NOMO-1 (cell line): ENCODE measurements around the gene ISYNA1.

Experiments used
- DNase-seq, 2 experiments: peaks; one replicate each; lab custom pipeline; 2025; ENCODE audit not compliant: unreplicated experiment in 2 of 2; lab: John Stamatoyannopoulos, UW

Gene ISYNA1

GRCh38 chr19:18397242-18398202 is 40.4 kb downstream of the ISYNA1 start, which contains the start of gene LRRC25:
LRRC25 (minus strand) TSS chr19:18397622; CDS start chr19:18396963, 659 bp downstream.
- peak; percentile 95 to 96 for DNase-seq

GRCh38 chr19:18396471-18397241 is 41.3 kb downstream of the ISYNA1 start:
- no peak for DNase-seq

DNA sequence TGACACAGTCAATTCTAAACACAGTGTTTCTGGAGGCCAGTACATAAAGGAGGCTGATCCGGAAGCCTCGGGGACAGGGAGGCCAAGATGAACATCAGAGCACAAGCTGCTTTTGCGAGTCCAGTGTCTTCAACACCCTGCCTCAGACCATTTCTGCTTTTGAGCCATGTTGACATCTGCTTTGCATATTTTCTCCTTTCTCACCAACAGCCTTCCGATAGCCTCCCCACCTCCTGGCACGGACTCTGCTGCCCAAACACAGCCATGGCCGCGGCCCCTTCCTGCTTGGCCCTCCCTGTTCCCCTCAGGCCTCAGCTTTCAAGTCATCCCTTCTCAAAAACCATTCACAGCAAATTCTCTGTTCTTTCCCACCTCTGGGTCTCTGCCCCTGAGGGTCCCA is 44.1 kb downstream of the ISYNA1 start:
- peak; percentile 30 to 55 for DNase-seq

DNA sequence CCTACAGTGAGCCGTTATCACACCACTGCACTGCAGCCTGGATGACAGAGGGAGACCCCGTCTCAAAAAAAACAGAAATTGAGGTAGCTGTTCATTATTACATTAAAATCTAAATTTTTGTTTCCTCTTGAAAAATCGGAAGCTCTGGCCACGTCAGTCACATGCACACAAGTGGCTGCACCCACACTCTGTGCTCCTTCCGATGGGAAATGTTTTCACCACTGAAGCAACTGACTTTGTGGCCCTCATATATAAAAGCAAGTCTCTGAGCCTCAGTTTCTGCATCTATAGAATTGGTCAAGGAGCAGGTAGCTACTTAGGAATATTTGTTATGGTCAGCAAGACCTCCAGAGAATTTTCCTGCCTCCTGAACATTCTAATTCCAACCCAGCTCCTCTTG is 45.0 kb downstream of the ISYNA1 start:
- no peak for DNase-seq

DNA sequence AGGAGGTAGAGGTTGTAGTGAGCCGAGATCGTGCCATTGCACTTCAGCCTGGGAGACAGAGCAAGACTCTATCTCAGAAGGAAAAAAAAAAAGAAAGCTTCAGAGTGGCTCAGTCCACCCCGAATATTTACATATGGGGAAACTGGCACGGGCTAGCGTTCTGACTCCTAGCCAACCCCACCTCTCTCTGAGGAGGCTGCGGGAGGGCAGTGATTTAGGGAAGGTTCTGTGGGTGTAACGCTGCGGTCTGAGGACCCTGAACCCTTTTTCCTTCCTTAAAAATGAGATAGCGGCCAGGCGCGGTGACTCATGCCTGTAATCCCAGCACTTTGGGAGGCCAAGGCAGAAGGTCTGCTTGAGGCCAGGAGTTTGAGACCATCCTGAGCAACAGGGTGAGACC is 45.5 kb downstream of the ISYNA1 start:
- DNase-seq: peak; percentile 77 to 80

DNA sequence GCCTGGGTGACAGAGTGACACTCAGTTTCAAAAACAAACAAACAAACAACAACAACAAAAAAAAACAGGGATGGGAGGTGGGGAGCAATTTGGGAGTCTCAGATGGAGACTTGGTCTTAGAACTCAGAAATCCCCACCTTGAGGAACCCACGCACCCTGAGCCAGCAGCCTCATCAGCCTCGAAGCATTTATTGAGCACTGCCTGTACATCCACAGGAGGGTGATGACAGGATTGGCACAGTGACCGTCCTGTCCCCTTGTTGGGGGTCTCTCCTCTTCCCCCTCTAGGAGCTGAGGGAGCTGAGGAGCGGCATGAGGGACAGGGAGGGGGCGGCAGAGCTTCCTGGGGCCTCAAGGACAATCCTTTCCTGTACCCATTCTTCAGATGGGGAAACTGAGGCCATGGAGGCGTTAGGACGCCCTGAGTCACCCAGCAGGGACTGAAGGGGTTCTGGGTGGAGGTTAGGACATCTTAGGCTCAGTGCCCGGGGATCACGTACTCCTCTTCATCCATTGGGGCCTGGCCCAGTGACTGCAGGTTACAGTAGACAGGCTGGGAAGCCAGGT is 46.3 kb downstream of the ISYNA1 start:
- no peak for DNase-seq

GRCh38 chr19:18390065-18390907 is 47.6 kb downstream of the ISYNA1 start:
- no peak for DNase-seq

DNA sequence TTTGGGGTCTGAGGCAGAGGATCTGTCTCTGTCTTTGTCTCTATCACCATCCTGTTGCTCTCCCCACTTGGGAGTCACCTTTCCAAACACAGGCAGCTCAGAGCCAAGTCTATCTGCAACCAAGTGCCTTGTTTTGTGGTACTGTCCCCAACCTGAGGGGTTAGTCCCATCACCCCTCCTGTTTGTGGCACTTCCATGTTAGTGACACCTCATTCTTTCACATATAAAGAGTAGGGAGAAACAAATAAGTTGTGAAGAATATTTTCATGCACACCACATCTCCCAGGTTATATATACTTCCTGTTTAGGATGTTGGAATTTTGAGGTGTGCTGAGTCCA is 48.2 kb downstream of the ISYNA1 start:
- no peak for DNase-seq

DNA sequence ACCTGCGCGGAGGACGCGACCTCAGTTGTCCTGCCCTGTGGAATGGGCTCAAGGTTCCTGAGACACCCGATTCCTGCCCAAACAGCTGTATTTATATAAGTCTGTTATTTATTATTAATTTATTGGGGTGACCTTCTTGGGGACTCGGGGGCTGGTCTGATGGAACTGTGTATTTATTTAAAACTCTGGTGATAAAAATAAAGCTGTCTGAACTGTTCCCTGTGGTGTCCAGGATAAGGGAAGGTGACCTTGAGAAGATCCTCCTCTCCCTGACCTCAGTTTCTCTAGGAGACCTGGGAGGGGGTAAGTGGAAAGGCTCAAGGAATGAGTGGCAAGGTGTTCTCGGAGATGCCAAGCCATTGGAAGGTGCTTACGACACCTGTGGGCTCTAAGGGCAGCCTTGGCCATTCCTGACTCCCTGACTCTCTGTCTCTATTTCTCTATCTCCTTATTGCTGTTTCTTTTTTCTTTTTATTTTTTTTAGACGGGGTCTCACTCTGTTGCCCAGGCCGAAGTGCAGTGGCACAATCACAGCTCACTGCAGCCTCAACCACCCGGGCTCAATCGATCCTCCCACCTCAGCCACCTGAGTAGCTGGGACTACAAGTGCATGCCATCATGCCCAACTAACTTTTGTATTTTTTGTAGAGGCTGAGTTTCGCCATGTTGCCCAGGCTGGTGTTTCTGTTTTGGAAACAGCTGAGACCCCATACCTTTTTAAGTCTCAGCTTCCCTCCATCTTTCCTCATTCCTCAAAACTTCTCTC is 48.8 kb downstream of the ISYNA1 start:
- DNase-seq: no peak

DNA sequence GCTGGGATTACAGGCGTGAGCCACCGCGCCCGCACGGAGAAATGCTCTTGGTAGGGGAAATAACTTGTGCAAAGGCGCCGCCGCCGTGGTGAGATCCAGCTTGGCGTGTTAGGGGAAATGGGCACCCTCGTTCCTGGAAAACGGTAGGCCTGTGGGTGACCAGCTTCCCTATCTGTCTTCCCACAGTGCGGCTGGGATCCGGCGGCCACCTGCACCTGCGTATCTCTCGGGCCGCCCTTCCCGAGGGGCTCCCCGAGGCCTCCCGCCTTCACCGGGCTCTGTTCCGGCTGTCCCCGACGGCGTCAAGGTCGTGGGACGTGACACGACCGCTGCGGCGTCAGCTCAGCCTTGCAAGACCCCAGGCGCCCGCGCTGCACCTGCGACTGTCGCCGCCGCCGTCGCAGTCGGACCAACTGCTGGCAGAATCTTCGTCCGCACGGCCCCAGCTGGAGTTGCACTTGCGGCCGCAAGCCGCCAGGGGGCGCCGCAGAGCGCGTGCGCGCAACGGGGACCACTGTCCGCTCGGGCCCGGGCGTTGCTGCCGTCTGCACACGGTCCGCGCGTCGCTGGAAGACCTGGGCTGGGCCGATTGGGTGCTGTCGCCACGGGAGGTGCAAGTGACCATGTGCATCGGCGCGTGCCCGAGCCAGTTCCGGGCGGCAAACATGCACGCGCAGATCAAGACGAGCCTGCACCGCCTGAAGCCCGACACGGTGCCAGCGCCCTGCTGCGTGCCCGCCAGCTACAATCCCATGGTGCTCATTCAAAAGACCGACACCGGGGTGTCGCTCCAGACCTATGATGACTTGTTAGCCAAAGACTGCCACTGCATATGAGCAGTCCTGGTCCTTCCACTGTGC is 49.6 kb downstream of the ISYNA1 start:
- peak; percentile 70 to 88 for DNase-seq

- DNase-seq: no peak
Observed at GRCh38 chr19:18386543-18387271, 51.2 kb downstream of the ISYNA1 start.

DNA sequence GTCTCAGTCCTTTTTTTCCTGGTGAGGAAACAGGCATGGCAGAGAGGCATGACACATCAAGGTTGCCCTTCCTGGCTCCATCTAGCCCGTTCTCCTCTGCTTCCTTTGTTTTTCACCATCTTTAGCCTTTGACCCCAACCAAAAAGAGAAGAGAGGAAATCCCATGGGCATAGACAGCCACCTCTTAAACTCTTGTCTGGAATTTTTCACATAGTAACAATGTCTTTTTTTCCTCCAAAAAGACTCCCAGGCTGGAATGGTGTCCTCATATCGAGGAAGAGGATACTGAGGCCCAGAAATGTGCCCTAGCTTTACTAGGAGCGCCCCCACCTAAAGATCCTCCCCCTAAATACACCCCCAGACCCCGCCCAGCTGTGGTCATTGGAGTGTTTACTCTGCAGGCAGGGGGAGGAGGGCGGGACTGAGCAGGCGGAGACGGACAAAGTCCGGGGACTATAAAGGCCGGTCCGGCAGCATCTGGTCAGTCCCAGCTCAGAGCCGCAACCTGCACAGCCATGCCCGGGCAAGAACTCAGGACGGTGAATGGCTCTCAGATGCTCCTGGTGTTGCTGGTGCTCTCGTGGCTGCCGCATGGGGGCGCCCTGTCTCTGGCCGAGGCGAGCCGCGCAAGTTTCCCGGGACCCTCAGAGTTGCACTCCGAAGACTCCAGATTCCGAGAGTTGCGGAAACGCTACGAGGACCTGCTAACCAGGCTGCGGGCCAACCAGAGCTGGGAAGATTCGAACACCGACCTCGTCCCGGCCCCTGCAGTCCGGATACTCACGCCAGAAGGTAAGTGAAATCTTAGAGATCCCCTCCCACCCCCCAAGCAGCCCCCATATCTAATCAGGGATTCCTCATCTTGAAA is 52.0 kb downstream of the ISYNA1 start, which contains the start of gene GDF15:
GDF15 (plus strand) TSS at position 484 of the 868 bp plus-strand sequence; CDS start at position 516, 32 bp downstream.
- peak; percentile 39 to 42 for DNase-seq

DNA sequence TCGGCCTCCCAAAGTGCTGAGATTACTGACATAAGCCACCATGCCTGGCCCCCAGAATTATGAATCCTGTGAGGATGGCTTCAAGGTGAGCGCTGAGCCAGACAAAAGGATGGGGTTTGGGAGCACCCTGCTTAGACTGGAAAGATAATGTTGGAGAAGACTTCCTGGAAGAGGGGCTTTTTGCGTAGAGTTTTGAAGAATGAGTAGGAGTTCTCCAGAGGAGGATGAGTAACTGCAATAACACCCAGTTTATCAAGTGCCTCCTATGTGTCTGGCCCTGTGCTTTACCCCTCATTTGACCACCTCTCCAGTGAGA is 52.6 kb downstream of the ISYNA1 start:
- DNase-seq: no peak

DNA sequence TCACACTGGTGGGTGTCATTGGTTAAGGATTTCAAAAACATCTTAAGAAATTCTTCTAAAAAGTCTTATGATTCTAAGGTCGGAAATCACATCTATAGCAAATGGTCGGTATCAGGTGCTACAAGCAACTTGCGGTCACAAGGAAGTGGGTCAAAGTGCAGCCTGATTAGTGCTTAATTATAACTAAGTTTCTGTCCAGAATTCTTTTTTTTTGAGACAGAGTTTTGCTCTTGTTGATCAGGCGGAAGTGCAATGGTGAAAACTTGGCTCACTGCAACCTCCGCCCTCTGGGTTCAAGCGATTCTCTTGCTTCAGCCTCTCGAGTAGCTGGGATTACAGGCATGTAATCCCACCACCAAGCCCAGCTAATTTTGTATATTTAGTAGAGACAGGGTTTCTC is 53.2 kb downstream of the ISYNA1 start:
- DNase-seq: no peak
